Activated B cell treated with CpG ODN at 0.5 μM for 24 hours (primary cell): Measurements from ENCODE around the gene TMF1. TPM values are rescaled to one million over a fixed set of nuclear protein-coding genes. Genes with fewer than 3 reads are reported as not detected.

Source experiments
- ATAC-seq: fragments of 200-7000 bp; cut with Tn5 transposase; one replicate; pipeline ENCODE4 v1.10.0; 2021; ENCODE audit warnings: low read depth, mild to moderate bottlenecking, moderate library complexity
- CTCF ChIA-PET: fragments of 350-600 bp; sonication (Branson Sonifier 250); formaldehyde crosslinking; loops from one replicate; lab custom pipeline; 2021; ENCODE audit warnings: antibody characterized with exemption; lab: Charles Lee
- POLR2A ChIA-PET: fragments of 350-600 bp; sonication (Branson Sonifier 250); formaldehyde crosslinking; loops from one replicate; lab custom pipeline; 2021; ENCODE audit warnings: antibody characterized with exemption; lab: Charles Lee
- DNase-seq: peaks from one replicate; pipeline ENCODE4 v3.0.0; 2022
- H3K27ac Mint-ChIP-seq: one replicate; pipeline ENCODE4 v1.8.0; 2020; ENCODE audit warnings: mixed read lengths
- H3K27me3 Mint-ChIP-seq: one replicate; pipeline ENCODE4 v1.8.0; 2021; ENCODE audit warnings: mixed read lengths
- H3K36me3 Mint-ChIP-seq: one replicate; pipeline ENCODE4 v1.8.0; 2021; ENCODE audit warnings: low read depth, mixed read lengths
- H3K4me1 Mint-ChIP-seq: one replicate; pipeline ENCODE4 v1.8.0; 2021; ENCODE audit warnings: mixed read lengths
- H3K4me3 Mint-ChIP-seq: one replicate; pipeline ENCODE4 v1.8.0; 2020; ENCODE audit warnings: mild to moderate bottlenecking, mixed read lengths
- H3K9me3 Mint-ChIP-seq: one replicate; pipeline ENCODE4 v1.8.0; 2020; ENCODE audit warnings: mixed read lengths
- CTCF ChIP-seq: fragments of 200-600 bp; IDR thresholded peaks from one replicate; pipeline ENCODE4 v1.8.0; 2022; ENCODE audit warnings: antibody characterized with exemption, mild to moderate bottlenecking
- intact Hi-C: fragments of 100-400 bp; cut with micrococcal nuclease; formaldehyde crosslinking; loops from one replicate; pipeline ENCODE4 v1.15.1; 2024
- total RNA-seq: library from RNA; stranded (reverse); gene quantifications from 2 replicates; pipeline ENCODE4 v1.2.3, GENCODE V29; 2022

TMF1 gene
- total RNA-seq, 1 donor from 2014 or later, result 43.6 TPM

- ChIA-PET POLR2A (interaction anchor here (0.9 kb wide), 1 partner anchor 16 kb away, joined by 3 read pairs; no protein-coding TSS in a partner anchor), CTCF (no interaction called here)
- Mint-ChIP-seq H3K27me3 (no peaks in the 10 kb centered on the region), H3K4me3 (no peak overlapping the region), H3K27ac (no peak overlapping the region), H3K9me3 (no peaks in the 10 kb centered on the region), H3K4me1 (peaks cover 9% of the 10 kb centered on the region), H3K36me3 (peaks cover 48% of the 10 kb centered on the region)
- no peak for TF ChIP-seq CTCF
- ATAC-seq (no peak), DNase-seq (no peak)
- intact Hi-C loops, result no loop called here
These were observed 14.0 kb upstream of the TMF1 start for GRCh38 chr3:69066121-69066520.

GRCh38 chr3:69065318-69065964, 13.3 kb upstream of the TMF1 start:
- DNase-seq (no peak), ATAC-seq (no peak)
- intact Hi-C loops, result no loop called here
- Mint-ChIP-seq H3K9me3 (no peaks in the 10 kb centered on the region), H3K27ac (no peak overlapping the region), H3K4me1 (peaks cover 9% of the 10 kb centered on the region), H3K27me3 (no peaks in the 10 kb centered on the region), H3K4me3 (no peak overlapping the region), H3K36me3 (peaks cover 48% of the 10 kb centered on the region)
- ChIA-PET CTCF (no interaction called here), POLR2A (interaction anchor here (0.9 to 1.3 kb wide), 3 partner anchors 10 to 17 kb away, joined by 3 to 4 read pairs (median 3); no protein-coding TSS in a partner anchor)
- no peak for TF ChIP-seq CTCF

GRCh38 chr3:69063636-69064035, 11.5 kb upstream of the TMF1 start:
- H3K4me3 Mint-ChIP-seq, result no peak overlapping the region
- intact Hi-C loops, result no loop called here

GRCh38 chr3:69059688-69060087, 7.6 kb upstream of the TMF1 start:
- Mint-ChIP-seq H3K27ac (peak overlapping the region; percentile 92), H3K27me3 (no peaks in the 10 kb centered on the region), H3K36me3 (peaks cover 74% of the 10 kb centered on the region), H3K4me1 (peaks cover 29% of the 10 kb centered on the region), H3K9me3 (no peaks in the 10 kb centered on the region), H3K4me3 (no peak overlapping the region)
- ChIA-PET POLR2A (interaction anchor here (0.7 to 3.3 kb wide), 3 partner anchors 21 to 32 kb away, joined by 6 to 24 read pairs (median 18); partner anchors contain the start of genes ARL6IP5 and UBA3), CTCF (no interaction called here)
- no peak for TF ChIP-seq CTCF
- intact Hi-C loops, result loop anchor here (1.0 kb wide), 1 partner anchor 8 kb away; no protein-coding TSS in a partner anchor
- no peak for ATAC-seq
- DNase-seq, result no peak

More at GRCh38 chr3:69063636-69064035, 11.5 kb upstream of the TMF1 start:
- no peak overlapping the region for H3K27ac Mint-ChIP-seq
- H3K4me1 Mint-ChIP-seq, result peaks cover 20% of the 10 kb centered on the region
- no peak for DNase-seq
- CTCF ChIA-PET, result no interaction called here
- no peak for ATAC-seq
- no peaks in the 10 kb centered on the region for H3K27me3 Mint-ChIP-seq
- H3K36me3 Mint-ChIP-seq, result peaks cover 58% of the 10 kb centered on the region
- no peak for TF ChIP-seq CTCF
- POLR2A ChIA-PET, result no interaction called here
- no peaks in the 10 kb centered on the region for H3K9me3 Mint-ChIP-seq

- H3K36me3 Mint-ChIP-seq, result peaks cover 72% of the 10 kb centered on the region
- peak overlapping the region; percentile 92 for H3K27ac Mint-ChIP-seq
- no peak for TF ChIP-seq CTCF
- no peak for ATAC-seq
- H3K4me1 Mint-ChIP-seq, result peaks cover 27% of the 10 kb centered on the region
- intact Hi-C loops, result loop anchor here (1.0 kb wide), 2 partner anchors 8 to 21 kb away; partner anchors contain the start of gene UBA3
- H3K27me3 Mint-ChIP-seq, result no peaks in the 10 kb centered on the region
- no peaks in the 10 kb centered on the region for H3K9me3 Mint-ChIP-seq
- DNase-seq, result no peak
- ChIA-PET CTCF (no interaction called here), POLR2A (interaction anchor here (1.1 to 3.3 kb wide), 6 partner anchors 9 to 45 kb away, joined by 3 to 24 read pairs (median 9); partner anchors contain the start of genes ARL6IP5, EOGT and UBA3)
- H3K4me3 Mint-ChIP-seq, result no peak overlapping the region
These were observed 6.8 kb upstream of the TMF1 start for GRCh38 chr3:69058947-69059224.
